T-cell (primary cell): Measurements from ENCODE around the gene PDE10A. TPM values are rescaled to one million over a fixed set of nuclear protein-coding genes. Genes with fewer than 3 reads are reported as not detected.

Experiments
- ATAC-seq, 4 experiments: fragments of 200-7000 bp in 3 of 4; fragments of 150-1000 bp in 1 of 4; cut with Tn5 transposase; replicated peaks in 1 of 4; 1 replicate in 3 of 4; 2 replicates in 1 of 4; pipeline ENCODE4 v1.10.0; 2021; ENCODE audit warnings: moderate library complexity in 3 of 4, mild to moderate bottlenecking in 2 of 4, moderate number of reproducible peaks in 1 of 4
- CTCF ChIA-PET, 2 donors: fragments of 300-600 bp; sonication (Branson Sonifier 250); formaldehyde crosslinking; loops; one replicate each; lab custom pipeline; 2022; ENCODE audit warnings: antibody characterized with exemption in 2 of 2; lab: Charles Lee
- POLR2A ChIA-PET, 2 donors: fragments of 300-600 bp; sonication (Branson Sonifier 250); formaldehyde crosslinking; loops; one replicate each; lab custom pipeline; 2022; ENCODE audit warnings: antibody characterized with exemption in 2 of 2; lab: Charles Lee
- DNase-seq, 35 experiments: peaks; one replicate each; pipeline versions ENCODE4 v3.0.0 to v3.0.0-alpha.2; 2013 to 2023
- H3K27ac ChIP-seq: one replicate; pipeline ENCODE4 v1.5.1; 2013; ENCODE audit warnings: low read length
- H3K27me3 ChIP-seq, 2 experiments: replicated peaks in 1 of 2; 1 replicate in 1 of 2; 2 replicates in 1 of 2; pipeline versions ENCODE4 v1.6.1 to v1.7.0; 2013; ENCODE audit warnings: low read length in 1 of 2, mixed read lengths in 1 of 2; ENCODE audit not compliant: control insufficient read depth in 2 of 2, insufficient read depth in 2 of 2; ENCODE audit errors: extremely low read depth in 1 of 2
- H3K36me3 ChIP-seq, 2 donors: 1 replicate in 1 of 2; 2 replicates in 1 of 2; pipeline versions ENCODE4 v1.6.1 to v1.7.0; 2013; ENCODE audit warnings: low read length in 1 of 2; ENCODE audit not compliant: control insufficient read depth in 2 of 2, insufficient read depth in 1 of 2; ENCODE audit errors: extremely low read depth in 1 of 2
- H3K4me1 ChIP-seq, 2 experiments: 1 replicate in 1 of 2; 2 replicates in 1 of 2; pipeline versions ENCODE4 v1.6.1 to v1.7.0; 2013; ENCODE audit warnings: low read length in 2 of 2, mixed read lengths in 1 of 2; ENCODE audit not compliant: insufficient read depth in 2 of 2, control insufficient read depth in 1 of 2; ENCODE audit errors: extremely low read depth in 1 of 2
- H3K4me3 ChIP-seq, 2 donors: 1 replicate in 1 of 2; 2 replicates in 1 of 2; pipeline versions ENCODE4 v1.5.1 to v1.7.0; 2013; ENCODE audit warnings: mild to moderate bottlenecking in 2 of 2, low read length in 1 of 2, moderate library complexity in 1 of 2; ENCODE audit not compliant: control insufficient read depth in 1 of 2; ENCODE audit errors: extremely low read depth in 1 of 2
- H3K9me3 ChIP-seq: 2 replicates; pipeline ENCODE4 v1.7.0; 2013
- H3K27ac Mint-ChIP-seq, 2 donors: one replicate each; pipeline ENCODE4 v1.8.0; 2020 to 2021; ENCODE audit warnings: mild to moderate bottlenecking in 2 of 2, mixed read lengths in 2 of 2
- H3K27me3 Mint-ChIP-seq, 2 donors: one replicate each; pipeline ENCODE4 v1.8.0; 2021 to 2022; ENCODE audit warnings: mixed read lengths in 2 of 2
- H3K36me3 Mint-ChIP-seq: one replicate; pipeline ENCODE4 v1.8.0; 2021; ENCODE audit warnings: mixed read lengths
- H3K4me1 Mint-ChIP-seq, 3 donors: one replicate each; pipeline ENCODE4 v1.8.0; 2020 to 2022; ENCODE audit warnings: mixed read lengths in 3 of 3, mild to moderate bottlenecking in 1 of 3
- H3K4me3 Mint-ChIP-seq, 3 donors: one replicate each; pipeline ENCODE4 v1.8.0; 2020 to 2022; ENCODE audit warnings: mild to moderate bottlenecking in 3 of 3, mixed read lengths in 3 of 3, moderate library complexity in 3 of 3
- H3K9me3 Mint-ChIP-seq, 3 donors: one replicate each; pipeline ENCODE4 v1.8.0; 2020 to 2022; ENCODE audit warnings: mixed read lengths in 3 of 3
- WGBS: methylation state at CpG from one replicate; pipeline ENCODE4 v1.1.5; 2013; ENCODE audit warnings: missing lambda C conversion rate; ENCODE audit not compliant: insufficient coverage; 5-methylcytosine and 5-hydroxymethylcytosine counted together
- total RNA-seq, 35 experiments: library from RNA in 6 of 35; stranded (reverse) in 6 of 35; fragments of 120-200 nt in 1 of 35; gene quantifications; one replicate each; pipeline versions ENCODE4 v1.2.1 to v1.2.4 and lab custom pipeline; 2013 to 2026

PDE10A gene
- total RNA-seq, 5 donors from 2014 or later (not counting 1 experiment from before 2014, with no cell fraction given), result 0.12 TPM; not detected in 4

DNA sequence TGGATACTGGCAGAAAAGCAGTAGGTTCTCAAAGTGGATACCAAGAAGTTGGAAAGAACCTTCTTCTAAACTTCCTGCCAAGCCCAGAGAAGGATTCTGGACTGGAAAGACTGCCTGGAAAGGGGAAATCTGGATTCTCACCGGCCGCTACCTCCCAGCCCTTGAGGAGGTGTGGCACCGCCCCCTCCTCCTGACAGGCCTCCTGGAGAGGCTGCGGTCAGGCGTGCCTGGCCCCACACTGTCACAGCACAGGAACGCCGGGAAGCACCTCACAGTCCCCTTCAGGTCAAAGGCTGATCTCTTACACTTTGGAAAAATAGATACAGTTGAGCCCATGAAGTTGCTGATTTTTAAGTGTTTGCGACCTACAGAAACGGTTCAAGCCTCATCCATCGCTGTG is 16.3 kb upstream of the PDE10A start:
- H3K27me3 Mint-ChIP-seq, result peaks cover 6 to 11% of the 10 kb centered on the region in 2 donors
- no peaks in the 10 kb centered on the region for H3K4me1 Mint-ChIP-seq
- Histone ChIP-seq H3K4me1 (no peaks in the 10 kb centered on the region), H3K36me3 (no peaks in the 10 kb centered on the region), H3K4me3 (no peak overlapping the region), H3K27ac (no peak overlapping the region), H3K9me3 (no peaks in the 10 kb centered on the region), H3K27me3 (no peaks in the 10 kb centered on the region)
- ChIA-PET POLR2A (no interaction called here), CTCF (no interaction called here)
- peaks cover 3 to 6% (median 5%) of the 10 kb centered on the region in 3 donors for H3K9me3 Mint-ChIP-seq
- no peak overlapping the region for H3K4me3 Mint-ChIP-seq
- no peaks in the 10 kb centered on the region for H3K36me3 Mint-ChIP-seq
- DNase-seq (no peak), ATAC-seq (no peak)
- 91% methylated on average over 10 of the region's 10 CpGs for WGBS
- H3K27ac Mint-ChIP-seq, result no peak overlapping the region

GRCh38 chr6:165678904-165679303 is 15.9 kb upstream of the PDE10A start:
- no peaks in the 10 kb centered on the region for H3K27me3 ChIP-seq
- H3K27ac ChIP-seq, result no peak overlapping the region
- DNase-seq (no peak), ATAC-seq (no peak)
- no peaks in the 10 kb centered on the region for H3K36me3 Mint-ChIP-seq
- H3K4me1 Mint-ChIP-seq, result no peaks in the 10 kb centered on the region
- no CpG with 5 or more reads among the region's 4 CpGs for WGBS
- H3K4me3 ChIP-seq, result no peak overlapping the region
- no peaks in the 10 kb centered on the region for H3K36me3 ChIP-seq
- no peak overlapping the region for H3K4me3 Mint-ChIP-seq
- peaks cover 6 to 11% of the 10 kb centered on the region in 2 donors for H3K27me3 Mint-ChIP-seq
- H3K27ac Mint-ChIP-seq, result no peak overlapping the region
- peaks cover 3 to 6% (median 5%) of the 10 kb centered on the region in 3 donors for H3K9me3 Mint-ChIP-seq
- CTCF ChIA-PET, result no interaction called here
- POLR2A ChIA-PET, result no interaction called here
- H3K4me1 ChIP-seq, result no peaks in the 10 kb centered on the region
- no peaks in the 10 kb centered on the region for H3K9me3 ChIP-seq

DNA sequence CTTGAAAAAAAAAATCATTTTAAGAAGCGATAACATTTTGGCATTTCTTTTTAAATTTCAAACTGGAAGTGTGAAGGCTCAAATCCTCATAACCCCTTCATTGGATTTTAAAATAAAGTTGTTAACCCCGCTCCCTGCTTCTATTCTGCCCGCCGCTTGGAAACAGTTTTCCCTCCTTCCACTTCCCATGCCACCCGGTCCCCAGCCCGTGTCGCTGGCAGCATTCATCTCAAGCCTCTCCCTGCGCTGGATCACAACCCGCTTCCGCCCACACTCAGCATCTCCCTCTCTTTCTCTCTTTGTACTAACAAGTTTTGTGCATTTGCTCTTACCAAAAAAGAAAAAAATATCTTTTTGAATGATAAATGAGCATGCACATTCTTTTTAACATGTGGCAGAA is 15.4 kb upstream of the PDE10A start:
- Histone ChIP-seq H3K27me3 (no peaks in the 10 kb centered on the region), H3K9me3 (no peaks in the 10 kb centered on the region), H3K36me3 (no peaks in the 10 kb centered on the region), H3K27ac (no peak overlapping the region), H3K4me3 (no peak overlapping the region), H3K4me1 (no peaks in the 10 kb centered on the region)
- POLR2A ChIA-PET, result no interaction called here
- H3K9me3 Mint-ChIP-seq, result peaks cover 3 to 6% (median 5%) of the 10 kb centered on the region in 3 donors
- no peak for ATAC-seq
- no peak overlapping the region for H3K27ac Mint-ChIP-seq
- H3K27me3 Mint-ChIP-seq, result peaks cover 6 to 11% of the 10 kb centered on the region in 2 donors
- no peak overlapping the region for H3K4me3 Mint-ChIP-seq
- CTCF ChIA-PET, result no interaction called here
- no peak for DNase-seq
- no peaks in the 10 kb centered on the region for H3K4me1 Mint-ChIP-seq
- 100% methylated on average over 5 of the region's 10 CpGs for WGBS
- H3K36me3 Mint-ChIP-seq, result no peaks in the 10 kb centered on the region

GRCh38 chr6:165677091-165677490 is 14.1 kb upstream of the PDE10A start:
- CTCF ChIA-PET, result no interaction called here
- no peak overlapping the region for H3K27ac Mint-ChIP-seq
- Histone ChIP-seq H3K4me3 (no peak overlapping the region), H3K27ac (no peak overlapping the region), H3K4me1 (no peaks in the 10 kb centered on the region), H3K9me3 (no peaks in the 10 kb centered on the region), H3K36me3 (no peaks in the 10 kb centered on the region), H3K27me3 (no peaks in the 10 kb centered on the region)
- no peak for DNase-seq
- peaks cover 5 to 8% of the 10 kb centered on the region in 2 donors for H3K27me3 Mint-ChIP-seq
- peaks cover 3 to 6% (median 5%) of the 10 kb centered on the region in 3 donors for H3K9me3 Mint-ChIP-seq
- no peak for ATAC-seq
- no peaks in the 10 kb centered on the region for H3K4me1 Mint-ChIP-seq
- WGBS, result 100% methylated on average over 3 of the region's 6 CpGs
- no peaks in the 10 kb centered on the region for H3K36me3 Mint-ChIP-seq
- H3K4me3 Mint-ChIP-seq, result no peak overlapping the region
- POLR2A ChIA-PET, result no interaction called here

DNA sequence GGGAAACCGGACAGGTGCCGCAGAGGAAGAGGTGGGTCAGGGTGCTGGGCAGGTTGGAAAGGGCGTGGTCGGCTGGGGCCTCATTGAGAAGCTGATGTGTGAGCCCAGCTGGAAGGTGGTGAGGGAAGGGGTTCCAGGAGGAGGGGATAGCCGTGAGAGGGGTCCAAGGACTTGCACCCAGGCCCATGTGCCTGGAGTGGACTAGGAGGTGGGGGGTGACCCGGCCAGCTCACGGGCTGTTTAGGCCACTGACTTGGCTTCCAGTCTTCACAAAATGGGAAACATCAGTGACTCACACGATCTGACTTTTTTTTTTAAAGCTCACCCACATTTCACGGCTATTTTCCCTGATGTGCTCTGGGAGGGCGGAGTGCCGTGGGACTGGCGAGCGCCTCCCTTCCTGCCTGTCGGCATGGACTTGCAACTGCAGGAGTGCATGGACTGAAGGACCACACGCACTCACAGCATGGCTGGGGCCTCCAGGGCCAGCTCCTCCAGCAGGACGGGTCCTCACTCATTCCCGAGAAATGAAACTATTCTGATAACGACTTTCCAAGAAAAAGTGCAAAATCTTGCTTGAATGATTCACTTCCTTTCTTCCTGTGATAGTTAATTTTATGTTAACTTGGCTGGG is 13.5 kb upstream of the PDE10A start:
- H3K4me3 ChIP-seq, result no peak overlapping the region
- CTCF ChIA-PET, result no interaction called here
- no peaks in the 10 kb centered on the region for H3K4me1 Mint-ChIP-seq
- H3K4me1 ChIP-seq, result no peaks in the 10 kb centered on the region
- H3K27me3 Mint-ChIP-seq, result peaks cover 5 to 8% of the 10 kb centered on the region in 2 donors
- ATAC-seq (no peak), DNase-seq (no peak)
- no peaks in the 10 kb centered on the region for H3K36me3 ChIP-seq
- H3K4me3 Mint-ChIP-seq, result no peak overlapping the region
- no peaks in the 10 kb centered on the region for H3K9me3 ChIP-seq
- H3K36me3 Mint-ChIP-seq, result no peaks in the 10 kb centered on the region
- H3K27ac ChIP-seq, result no peak overlapping the region
- 83% methylated on average over 14 of the region's 18 CpGs for WGBS
- peaks cover 3 to 6% (median 5%) of the 10 kb centered on the region in 3 donors for H3K9me3 Mint-ChIP-seq
- no peak overlapping the region for H3K27ac Mint-ChIP-seq
- no peaks in the 10 kb centered on the region for H3K27me3 ChIP-seq
- POLR2A ChIA-PET, result no interaction called here

GRCh38 chr6:165675120-165675519 is 12.1 kb upstream of the PDE10A start:
- H3K27ac ChIP-seq, result no peak overlapping the region
- H3K27me3 ChIP-seq, result peaks cover 0 to under 1% of the 10 kb centered on the region in 2 experiments
- peaks cover 3 to 6% (median 5%) of the 10 kb centered on the region in 3 donors for H3K9me3 Mint-ChIP-seq
- no CpG with 5 or more reads among the region's 1 CpG for WGBS
- CTCF ChIA-PET, result no interaction called here
- no peaks in the 10 kb centered on the region for H3K36me3 ChIP-seq
- no peak overlapping the region for H3K27ac Mint-ChIP-seq
- no peaks in the 10 kb centered on the region for H3K36me3 Mint-ChIP-seq
- DNase-seq (no peak), ATAC-seq (no peak)
- H3K4me3 Mint-ChIP-seq, result no peak overlapping the region
- POLR2A ChIA-PET, result no interaction called here
- no peak overlapping the region for H3K4me3 ChIP-seq
- no peaks in the 10 kb centered on the region for H3K4me1 Mint-ChIP-seq
- no peaks in the 10 kb centered on the region for H3K4me1 ChIP-seq
- no peaks in the 10 kb centered on the region for H3K9me3 ChIP-seq
- peaks cover 5 to 12% of the 10 kb centered on the region in 2 donors for H3K27me3 Mint-ChIP-seq
